Kidney (tissue), 14 donors: ENCODE results near the gene RPL21. TPM values are rescaled to one million over a fixed set of nuclear protein-coding genes. Genes with fewer than 3 reads are reported as not detected.
A peak's percentile ranks its signal among the peaks of the same experiment; 100 is the strongest.

Source experiments
- DNase-seq, 5 donors: peaks; one replicate each; pipeline ENCODE4 v3.0.0-alpha.2; 2013 to 2020
- FAIRE-seq: peaks from 2 replicates; lab custom pipeline; 2012; peaks lifted over from hg19 to GRCh38; lab: Jason Lieb, UNC
- H3K27ac ChIP-seq, 2 donors: one replicate each; pipeline ENCODE4 v1.7.0; 2013; ENCODE audit warnings: low read depth in 2 of 2, low read length in 2 of 2, inconsistent platforms in 1 of 2
- H3K27me3 ChIP-seq: one replicate; pipeline ENCODE4 v1.7.1; 2013; ENCODE audit warnings: low read length, inconsistent platforms; ENCODE audit not compliant: control insufficient read depth, insufficient read depth
- H3K36me3 ChIP-seq, 3 donors: one replicate each; pipeline versions ENCODE4 v1.7.0 to v1.7.1; 2013; ENCODE audit warnings: low read length in 3 of 3, control low read depth in 1 of 3, inconsistent platforms in 1 of 3; ENCODE audit not compliant: insufficient read depth in 3 of 3, control insufficient read depth in 2 of 3
- H3K4me1 ChIP-seq, 3 donors: one replicate each; pipeline versions ENCODE4 v1.7.0 to v1.7.1; 2013; ENCODE audit warnings: low read length in 3 of 3, inconsistent platforms in 1 of 3, low read depth in 1 of 3; ENCODE audit not compliant: control insufficient read depth in 2 of 3, insufficient read depth in 2 of 3
- H3K4me3 ChIP-seq, 3 donors: one replicate each; pipeline versions ENCODE4 v1.7.0 to v1.8.1; 2013; ENCODE audit warnings: low read length in 3 of 3, control low read depth in 1 of 3, inconsistent platforms in 1 of 3
- H3K9ac ChIP-seq, 3 donors: one replicate each; pipeline versions ENCODE4 v1.7.0 to v1.7.1; 2013; ENCODE audit warnings: low read length in 3 of 3, control low read depth in 1 of 3, inconsistent platforms in 1 of 3
- H3K9me3 ChIP-seq, 3 donors: one replicate each; pipeline versions ENCODE4 v1.7.0 to v1.7.1; 2013; ENCODE audit warnings: low read length in 3 of 3, control low read depth in 1 of 3, inconsistent platforms in 1 of 3; ENCODE audit not compliant: control insufficient read depth in 2 of 3, insufficient read depth in 1 of 3
- CTCF ChIP-seq: IDR thresholded peaks from 3 replicates; pipeline ENCODE4 v1.5.1; 2012; ENCODE audit warnings: mild to moderate bottlenecking, moderate library complexity, borderline replicate concordance; ENCODE audit not compliant: insufficient read depth; ENCODE audit errors: extremely low read depth
- intact Hi-C: fragments of 100-400 bp; cut with DNase I; formaldehyde crosslinking; loops from one replicate; pipeline ENCODE4 v1.11.1; 2022
- polyA plus RNA-seq: library from polyadenylated mRNA; stranded (reverse); fragments of 350-450 nt; fragmentation: Illumina TruSeq; extraction: RNeasy Lipid Tissue Mini Kit (QIAGEN cat#74804); gene quantifications from one replicate; pipeline ENCODE4 v1.2.3, GENCODE V29; 2014; ENCODE audit warnings: low read depth, low replicate concordance; ENCODE audit not compliant: insufficient read depth
- total RNA-seq: library from RNA; stranded (reverse); fragmentation: NEBNext Ultra II Directional; extraction: Animal tissue kit (Norgen Biotek cat#: 25700); gene quantifications from one replicate; pipeline ENCODE4 v1.2.1, GENCODE V29; 2021
- donor health status: control.
- donor health status: control.
- donor health status: control.
- donor health status: control.
- donor health status: control.
- donor health status: DM: yes; HTN: yes; CAD: no.
- donor health status: Normal renal cell carcinoma (clear cell type).

RPL21 gene
- total and polyA plus RNA-seq, 2 donors from 2014 or later = 864 to 2,520 TPM

GRCh38 chr13:27258637-27259386, 7.5 kb downstream of the RPL21 start:
- Histone ChIP-seq H3K27ac (no peak overlapping the region), H3K9ac (no peak overlapping the region), H3K4me3 (no peak overlapping the region), H3K9me3 (no peaks in the 10 kb centered on the region), H3K27me3 (no peaks in the 10 kb centered on the region), H3K36me3 (peaks cover 2 to 26% (median 25%) of the 10 kb centered on the region in 3 donors), H3K4me1 (peaks cover 0 to 4% (median 2%) of the 10 kb centered on the region in 3 donors)
- no peak for TF ChIP-seq CTCF
- DNase-seq (no peak), FAIRE-seq (no peak)
- intact Hi-C loops = no loop called here

GRCh38 chr13:27259831-27260230, 8.5 kb downstream of the RPL21 start:
- no peak overlapping the region for H3K4me3 ChIP-seq
- intact Hi-C loops = no loop called here
- peaks cover 0 to 6% (median 0%) of the 10 kb centered on the region in 3 donors for H3K4me1 ChIP-seq
- DNase-seq (no peak), FAIRE-seq (no peak)
- H3K9me3 ChIP-seq = no peaks in the 10 kb centered on the region
- no peak overlapping the region for H3K9ac ChIP-seq
- H3K27ac ChIP-seq = no peak overlapping the region
- peaks cover 0 to 26% (median 22%) of the 10 kb centered on the region in 3 donors for H3K36me3 ChIP-seq
- TF ChIP-seq CTCF = no peak
- no peaks in the 10 kb centered on the region for H3K27me3 ChIP-seq

- DNase-seq = peak in 1 of 5 donors; percentile 37
- no peak overlapping the region for H3K27ac ChIP-seq
Measured at GRCh38 chr13:27261396-27261795, 10.0 kb downstream of the RPL21 start.

More at GRCh38 chr13:27261396-27261795, 10.0 kb downstream of the RPL21 start:
- Histone ChIP-seq H3K27me3 (no peaks in the 10 kb centered on the region), H3K9me3 (no peaks in the 10 kb centered on the region), H3K9ac (no peak overlapping the region), H3K36me3 (peaks cover 0 to 22% (median 22%) of the 10 kb centered on the region in 3 donors), H3K4me3 (no peak overlapping the region), H3K4me1 (peaks cover 0 to 6% (median 0%) of the 10 kb centered on the region in 3 donors)
- intact Hi-C loops = no loop called here
- TF ChIP-seq CTCF = no peak
- no peak for FAIRE-seq
